ENCODE data around the gene IPMK.
"Not testable (repeated sequence)": the region's sequence is repeated elsewhere in the genome, so short reads cannot be mapped to it uniquely, and the experiment has no call there.

Gene IPMK

DNA sequence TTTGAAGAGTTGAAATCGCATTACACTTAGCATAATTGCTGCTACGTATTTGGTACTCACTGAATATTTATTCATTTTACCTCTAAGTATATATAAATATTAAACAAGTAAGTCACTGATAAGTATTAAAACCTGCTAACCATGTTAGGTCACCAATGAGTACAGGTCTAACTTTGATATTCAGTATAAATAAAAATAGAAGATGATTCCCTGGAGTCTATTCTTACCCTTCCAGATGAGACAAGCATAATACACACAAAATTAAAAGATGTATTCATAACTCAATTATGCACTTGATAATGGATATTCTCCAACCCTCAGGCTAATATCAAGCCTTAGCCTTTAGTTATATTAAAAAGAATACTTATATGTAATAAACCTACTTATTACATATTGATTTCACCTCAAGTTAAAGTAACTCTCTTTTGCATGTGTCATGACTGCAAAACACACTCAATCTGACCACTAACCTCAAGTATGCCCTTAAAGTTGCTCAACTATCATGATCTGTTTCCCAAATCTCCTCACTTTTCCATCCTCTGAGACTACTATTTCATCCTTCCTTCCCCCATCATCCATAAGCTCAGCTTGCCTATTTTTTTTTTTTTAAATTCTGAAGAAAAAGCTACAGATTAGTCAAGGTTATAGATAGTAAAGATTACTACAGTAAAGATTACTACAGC is 46.8 kb downstream of the IPMK start:
- DNase-seq (ENCODE audit: low spot score): no peak

DNA sequence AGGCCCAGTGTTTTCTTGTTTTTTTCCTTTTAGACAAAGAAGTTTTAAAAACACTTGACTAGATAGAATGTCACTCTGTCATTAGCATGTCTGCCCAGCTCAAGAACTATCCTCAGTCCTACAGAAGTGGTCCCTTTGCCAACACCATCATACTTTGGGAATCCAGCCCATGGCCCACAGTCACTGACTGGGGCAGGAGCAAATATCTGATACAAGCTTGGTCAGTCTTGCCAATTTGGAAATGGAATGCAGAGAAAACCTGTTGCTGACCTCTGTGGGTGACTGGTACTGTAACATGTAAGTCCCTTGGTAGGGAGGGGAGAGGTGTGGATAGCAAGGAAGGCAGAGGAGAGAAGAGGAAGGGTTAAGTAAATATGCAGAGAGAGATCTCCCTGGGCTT is 47.8 kb downstream of the IPMK start:
- no peak for DNase-seq (ENCODE audit: low spot score)

DNA sequence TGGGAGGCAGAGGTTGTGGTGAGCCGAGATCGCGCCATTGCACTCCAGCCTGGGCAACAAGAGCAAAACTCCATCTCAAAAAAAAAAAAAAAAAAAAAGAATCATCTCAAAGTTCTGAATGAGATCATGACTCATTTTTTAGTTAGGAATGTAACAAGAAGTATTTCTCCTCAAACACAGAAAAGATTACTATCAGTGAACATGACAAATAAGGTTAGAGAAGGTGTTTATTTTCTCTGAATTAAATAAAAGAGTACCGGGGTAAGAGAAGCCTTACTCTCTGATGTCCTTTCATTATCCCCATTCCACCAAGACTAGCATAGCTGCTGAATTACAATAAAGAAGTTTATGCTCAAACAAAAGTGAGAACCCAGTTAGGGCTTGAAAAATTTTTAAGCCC is 50.1 kb downstream of the IPMK start:
- DNase-seq (ENCODE audit: low spot score): no peak

DNA sequence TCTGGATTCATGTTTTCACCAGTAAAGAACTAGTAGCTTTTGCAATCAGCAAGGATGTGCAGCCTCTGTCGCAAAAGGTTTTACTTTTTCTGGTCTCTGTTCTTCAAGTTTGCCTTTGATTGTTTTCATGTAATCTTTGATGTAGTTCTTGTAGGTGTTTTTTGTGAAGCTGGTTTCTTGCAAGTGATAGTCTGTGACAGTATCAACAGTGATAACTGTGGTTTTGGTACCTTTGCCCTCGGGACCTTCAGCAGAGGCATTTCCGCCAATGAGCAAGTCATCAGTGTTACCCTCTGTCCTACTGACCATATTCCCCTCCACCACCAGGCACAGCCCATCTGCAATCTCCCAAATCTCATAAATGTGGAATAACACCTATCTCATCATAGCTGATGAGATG is 55.1 kb downstream of the IPMK start:
- DNase-seq (ENCODE audit: low spot score): no peak

DNA sequence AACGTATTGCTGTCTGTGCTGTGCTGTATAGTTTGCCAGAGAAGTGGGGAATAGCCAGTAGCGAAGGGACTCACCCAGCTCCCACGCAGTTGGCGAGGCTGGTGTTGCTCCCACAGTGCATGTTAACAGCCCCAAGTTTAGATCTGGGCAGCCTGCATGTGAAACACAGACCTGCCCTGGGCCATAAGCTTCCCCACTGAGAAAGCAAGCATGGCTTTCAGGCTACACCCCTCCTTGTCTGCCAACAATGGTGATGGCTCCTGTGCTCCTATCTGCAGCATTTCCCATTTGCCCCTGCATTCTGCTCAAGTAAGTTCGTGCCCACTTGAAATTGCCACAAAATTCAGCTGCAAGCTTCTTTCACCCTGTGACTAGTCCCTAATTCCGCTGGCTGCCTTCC is 57.5 kb downstream of the IPMK start:
- no peak for DNase-seq (ENCODE audit: low spot score)

DNA sequence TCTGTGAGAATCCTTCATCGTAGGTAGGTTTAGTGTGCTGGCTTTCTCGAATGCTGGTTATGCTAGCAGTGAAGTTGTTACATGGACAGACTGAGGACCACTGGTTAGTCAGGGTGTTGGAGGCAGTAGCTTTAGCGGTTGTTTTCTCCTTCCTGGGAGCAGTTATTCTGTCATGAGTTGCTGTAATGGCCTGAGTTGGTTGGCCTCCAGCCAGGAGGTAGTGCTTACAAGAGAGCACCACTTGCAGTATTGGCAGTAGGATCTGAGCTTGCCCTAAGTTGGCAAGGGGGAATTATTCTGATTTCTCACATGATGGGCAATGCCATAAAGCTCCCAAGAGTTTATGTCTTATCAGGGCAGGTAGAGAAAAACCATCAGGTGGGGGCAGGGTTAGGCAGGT is 58.0 kb downstream of the IPMK start:
- DNase-seq (ENCODE audit: low spot score): no peak

DNA sequence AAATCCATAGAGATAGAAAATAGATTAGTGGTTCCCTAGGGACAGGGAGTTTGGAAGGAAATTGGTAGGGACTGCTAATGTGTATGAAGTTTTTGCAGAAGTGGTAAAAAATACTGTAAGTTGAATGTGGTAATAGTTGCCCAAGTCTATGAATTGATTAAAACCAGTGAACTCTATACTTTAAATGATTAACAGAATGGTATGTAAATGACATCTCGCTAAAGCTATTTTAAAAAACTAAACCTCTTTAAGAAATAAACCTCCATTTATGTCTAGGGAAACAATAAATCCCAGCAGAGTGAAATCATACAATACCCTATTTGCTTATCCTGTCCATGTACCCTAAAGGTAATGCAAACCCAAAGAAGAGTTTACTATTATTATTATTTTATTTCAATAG is 61.4 kb downstream of the IPMK start:
- DNase-seq (ENCODE audit: low spot score): no peak

DNA sequence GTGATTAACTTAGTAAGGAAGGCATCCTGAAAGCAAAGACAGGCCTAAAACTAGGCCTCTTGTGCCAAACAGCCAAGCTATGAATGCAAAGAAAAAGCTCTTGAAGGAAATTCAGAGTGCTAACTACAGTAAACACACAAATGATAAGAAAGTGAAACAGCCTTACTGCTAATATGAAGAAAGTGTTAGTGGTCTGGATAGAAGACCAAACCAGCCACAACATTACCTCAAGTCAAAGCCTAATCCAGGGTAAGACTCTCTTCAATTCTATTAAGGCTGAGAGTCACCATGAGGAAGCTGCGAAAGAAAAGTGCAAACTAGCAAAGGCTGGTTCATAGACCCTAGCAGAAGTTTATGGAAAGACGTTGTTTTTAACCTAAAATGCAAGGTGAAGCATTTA is 66.0 kb downstream of the IPMK start:
- DNase-seq (ENCODE audit: low spot score): no peak

DNA sequence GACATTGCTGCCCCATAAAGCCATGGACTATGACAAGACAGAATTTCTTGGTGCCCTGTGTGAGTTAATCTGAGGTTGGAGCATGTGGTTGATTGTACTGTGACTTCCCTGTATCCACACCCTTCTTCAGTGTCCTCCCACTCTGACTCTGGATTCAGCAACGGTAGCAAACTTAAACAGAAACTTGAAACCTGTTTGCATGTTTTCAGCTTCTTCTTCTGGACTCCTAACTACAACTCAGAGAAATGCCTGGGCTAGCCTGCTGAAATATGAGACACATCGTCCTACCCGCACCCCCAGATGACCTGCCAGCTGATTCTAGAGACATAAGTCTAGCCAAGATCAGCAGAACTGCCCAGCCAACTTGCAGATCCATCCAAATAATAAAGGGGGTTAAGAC is 78.4 kb downstream of the IPMK start:
- DNase-seq (ENCODE audit: low spot score): no peak

DNA sequence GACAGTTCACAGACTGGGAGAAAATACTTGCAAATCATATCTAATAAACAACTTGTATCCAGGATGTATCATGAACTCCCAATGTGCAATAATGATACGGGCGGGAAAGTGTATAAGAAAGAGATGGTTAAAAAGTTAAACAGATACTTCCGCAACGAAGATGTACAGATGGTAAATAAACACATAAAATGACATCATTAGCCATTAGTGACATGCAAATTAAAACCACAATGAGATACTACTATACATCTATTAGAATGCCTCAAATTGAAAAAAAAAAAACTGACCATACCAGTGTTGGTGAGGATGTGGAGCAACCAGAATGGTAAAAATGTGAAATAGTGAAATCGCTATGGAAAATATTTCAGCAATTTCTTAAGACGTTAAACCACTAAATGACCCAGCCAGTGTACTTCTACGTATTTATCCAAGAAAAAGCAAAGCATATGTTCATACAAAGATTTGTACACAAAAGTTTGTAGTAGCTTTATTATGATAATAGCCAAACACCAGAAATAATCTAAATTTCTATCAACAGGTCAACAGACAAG is 83.5 kb downstream of the IPMK start:
- DNase-seq (ENCODE audit: low spot score): no peak

DNA sequence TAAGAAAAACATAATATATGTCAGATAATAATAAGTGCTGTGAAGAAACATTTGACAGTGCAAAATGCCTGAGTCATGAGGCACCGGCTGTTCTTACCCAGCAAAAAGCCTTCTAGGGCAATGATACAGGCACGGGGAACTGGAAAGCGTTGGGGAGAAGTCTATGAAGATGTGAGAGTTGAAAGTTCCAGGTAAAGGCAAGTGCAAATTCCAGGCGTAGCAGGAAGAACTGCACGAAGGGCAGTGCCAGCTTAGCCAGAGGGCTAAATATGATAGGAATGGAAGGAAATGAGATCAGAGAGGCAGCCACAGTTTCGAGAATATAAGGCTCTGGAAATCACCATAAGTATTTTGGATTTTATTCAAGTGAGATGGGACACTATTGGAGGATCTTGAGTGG is 87.0 kb downstream of the IPMK start:
- no peak for DNase-seq (ENCODE audit: low spot score)

DNA sequence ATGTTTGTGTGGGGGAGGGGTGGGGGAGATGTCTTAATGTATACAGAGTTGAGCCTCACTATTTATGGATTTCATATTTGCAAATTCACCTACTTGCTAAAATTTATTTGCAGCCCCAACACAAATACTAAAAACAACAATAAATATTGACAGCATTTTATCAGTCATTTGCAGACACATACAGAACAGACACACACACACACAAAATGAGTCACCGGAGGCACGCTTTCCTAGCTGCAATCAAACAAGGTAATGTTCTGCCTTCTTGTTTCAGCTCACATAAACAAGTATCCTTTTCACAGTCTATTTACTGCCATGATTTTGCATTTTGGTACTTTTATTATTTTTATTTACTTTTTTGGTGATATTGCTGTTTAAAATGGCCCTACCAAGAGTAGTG is 88.5 kb downstream of the IPMK start:
- DNase-seq (ENCODE audit: low spot score): no peak

DNA sequence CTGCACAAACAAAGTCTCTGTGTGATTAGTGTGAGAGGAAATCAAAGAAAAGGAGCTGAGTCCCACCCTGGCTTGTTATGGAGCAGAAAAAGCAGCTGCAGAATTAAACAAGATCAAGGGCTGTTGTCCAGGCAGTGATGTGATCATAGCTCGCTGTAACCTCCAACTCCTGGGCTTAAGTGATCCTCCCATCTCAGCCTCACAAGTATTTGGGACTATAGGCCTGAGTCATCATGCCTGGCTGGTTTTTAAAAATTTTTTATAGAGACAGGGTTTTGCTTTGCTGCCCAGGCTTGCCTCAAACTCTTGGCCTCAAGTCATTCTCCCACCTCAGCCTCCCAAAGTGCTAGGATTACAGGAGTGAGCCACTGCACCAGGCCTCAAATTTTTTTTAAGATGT is 88.9 kb downstream of the IPMK start:
- DNase-seq (ENCODE audit: low spot score): no peak

DNA sequence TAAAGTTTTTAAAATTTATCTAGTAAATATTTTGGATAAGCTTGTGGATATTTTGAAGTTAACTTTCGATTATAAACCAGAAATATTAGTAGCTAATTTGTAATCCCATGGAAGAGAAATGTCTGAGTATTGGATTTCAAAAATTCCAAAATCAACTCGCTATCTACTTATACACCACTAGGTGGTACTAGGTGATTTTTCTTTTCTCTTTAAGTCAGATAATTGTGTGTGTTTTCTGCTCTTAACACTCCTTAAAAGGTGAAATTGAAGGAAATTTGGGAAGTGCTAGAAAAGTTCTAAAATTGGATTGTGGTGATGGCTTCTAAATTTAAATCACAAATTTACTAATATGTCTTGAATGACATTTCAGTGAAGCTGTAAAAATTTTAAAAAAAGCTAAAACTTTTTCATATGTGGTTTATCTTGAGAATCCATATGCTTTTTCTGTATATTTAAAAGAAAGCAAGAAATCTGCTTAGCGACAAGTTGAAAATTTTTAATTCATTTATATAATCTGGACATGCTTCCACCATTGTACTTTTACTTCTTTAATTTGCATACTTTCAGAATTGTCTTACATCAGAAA is 90.2 kb downstream of the IPMK start:
- peak; percentile 37 for DNase-seq (ENCODE audit: low spot score)

DNA sequence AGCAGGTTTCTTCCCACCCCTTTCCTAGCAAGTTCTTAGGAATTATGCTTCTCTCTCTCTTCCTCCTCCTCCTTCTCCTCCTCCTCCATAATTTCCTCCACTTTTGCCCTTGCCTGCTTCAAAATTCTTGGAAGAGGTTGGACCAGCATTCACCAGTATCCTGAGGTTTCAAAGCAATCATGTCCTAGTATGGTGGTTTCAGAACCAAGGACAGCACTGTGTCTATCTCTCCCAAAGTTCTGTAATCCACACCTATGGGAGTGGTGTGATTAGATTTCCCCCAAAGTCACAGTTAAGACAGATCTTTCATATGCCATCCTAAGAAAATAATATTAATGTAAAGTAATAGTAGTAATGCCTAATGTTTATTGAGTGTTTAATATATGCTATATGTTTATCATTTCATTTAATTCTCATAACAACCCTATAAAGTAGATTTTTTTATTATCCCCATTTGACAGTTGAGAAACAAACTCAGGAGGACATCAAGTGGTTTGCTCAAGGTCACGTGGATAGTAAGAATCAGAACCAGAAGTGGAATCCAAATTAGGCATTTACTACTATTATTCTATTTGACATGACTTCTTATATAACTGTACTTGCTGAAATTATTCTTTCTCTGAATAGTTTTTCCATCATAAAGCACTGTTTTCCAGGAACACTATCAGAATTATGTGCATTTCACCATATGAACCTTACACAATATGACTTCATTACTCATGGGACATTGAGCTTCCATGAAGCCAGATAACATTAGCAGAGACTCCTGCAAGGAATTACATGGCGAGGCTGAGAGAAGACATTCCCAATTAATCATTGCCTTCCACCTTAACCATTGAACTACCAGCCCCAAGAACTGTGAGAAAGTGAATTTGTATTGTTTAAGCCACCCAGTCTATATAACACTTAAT is 91.4 kb downstream of the IPMK start:
- DNase-seq (ENCODE audit: low spot score): peak; percentile 12

DNA sequence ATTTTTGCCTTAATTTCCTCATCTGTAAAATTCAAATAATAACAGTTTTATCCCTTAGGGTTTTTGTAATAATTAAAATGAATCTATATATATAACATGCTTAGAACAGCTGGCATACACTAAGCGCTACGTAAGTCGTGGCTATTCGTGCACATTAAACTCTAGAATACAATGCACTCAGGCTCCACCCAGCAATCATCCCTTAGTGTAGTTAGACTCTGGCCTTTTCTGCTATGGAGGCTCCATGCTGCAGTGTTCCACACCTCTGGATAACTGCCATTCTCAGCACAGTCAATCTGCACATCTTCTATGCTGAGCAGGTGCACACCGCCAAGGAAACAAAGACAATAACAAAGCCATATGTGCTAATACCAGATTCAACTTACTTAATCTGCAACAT is 92.9 kb downstream of the IPMK start:
- no peak for DNase-seq (ENCODE audit: low spot score)

DNA sequence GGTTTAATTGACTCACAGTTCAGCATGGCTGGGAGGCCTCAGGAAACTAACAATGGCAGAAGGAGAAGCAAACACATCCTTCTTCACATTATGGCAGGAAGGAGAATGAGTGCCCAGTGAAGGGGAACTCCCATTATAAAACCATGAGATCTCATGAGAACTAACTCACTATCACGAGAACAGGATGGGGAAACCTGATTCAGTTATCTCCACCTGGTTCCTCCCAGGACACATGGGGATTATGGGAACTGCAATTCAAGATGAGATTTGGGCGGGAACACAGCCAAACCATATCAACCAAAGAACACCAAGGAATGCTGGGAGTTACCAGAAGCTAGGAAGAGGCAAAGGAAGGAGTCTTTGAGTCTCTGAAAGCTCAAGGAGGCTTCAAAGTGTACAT is 94.3 kb downstream of the IPMK start:
- no peak for DNase-seq (ENCODE audit: low spot score)

DNA sequence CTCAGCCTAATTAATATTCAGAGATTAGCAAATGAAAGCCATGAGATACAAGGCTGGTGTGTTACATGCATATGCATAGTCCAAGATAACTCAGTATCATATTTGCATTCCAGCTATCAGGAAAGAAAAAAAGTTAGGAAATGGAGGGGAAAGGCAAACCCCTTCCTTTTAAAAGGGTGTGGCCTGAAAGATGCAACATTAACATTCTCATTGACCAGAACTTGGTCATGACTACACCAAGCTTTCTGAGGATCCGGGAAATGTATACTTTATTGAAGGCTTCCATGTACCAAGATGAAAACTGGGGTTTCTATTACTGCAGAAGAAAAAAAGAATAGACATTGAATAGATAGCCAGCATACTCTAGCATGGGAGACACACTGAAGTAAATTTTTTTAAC is 96.5 kb downstream of the IPMK start:
- no peak for DNase-seq (ENCODE audit: low spot score)

DNA sequence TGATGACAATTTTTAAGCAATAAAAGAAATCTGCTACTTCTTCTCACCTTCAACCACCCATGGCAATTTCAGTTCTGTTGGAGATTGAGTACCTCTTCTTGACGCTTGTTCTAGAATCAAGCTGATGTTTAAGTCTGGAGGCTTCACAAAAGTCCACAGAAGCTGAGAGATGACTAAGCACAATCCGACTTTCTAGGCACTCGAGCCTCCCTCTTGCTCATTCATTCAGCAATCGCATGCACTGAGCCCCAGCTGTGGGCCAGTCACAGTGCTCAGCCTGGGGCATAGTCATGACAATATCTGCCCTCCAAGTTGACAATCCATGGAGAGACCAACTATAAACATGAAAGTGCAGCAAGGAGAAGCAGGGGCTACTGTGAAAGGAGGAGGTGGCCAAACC is 103.2 kb downstream of the IPMK start:
- no peak for DNase-seq (ENCODE audit: low spot score)

DNA sequence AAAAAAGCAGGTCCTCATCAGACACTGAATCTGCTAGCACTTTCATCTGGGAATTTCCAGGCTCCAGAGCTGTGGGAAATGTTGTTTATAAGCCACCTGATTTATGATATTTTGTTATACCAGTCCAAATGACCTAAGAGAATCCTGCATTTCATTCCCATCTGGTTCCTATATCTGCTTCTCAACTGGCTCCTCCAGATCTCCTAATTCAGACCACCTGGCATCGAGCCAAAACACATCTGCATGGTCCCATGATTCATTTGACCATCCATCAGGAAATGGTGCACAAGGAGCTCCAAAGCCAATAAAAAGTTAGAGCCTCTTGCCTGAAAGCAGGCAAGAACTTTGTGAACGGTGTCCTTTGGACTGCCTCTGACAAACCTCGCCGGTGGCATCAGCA is 108.9 kb downstream of the IPMK start:
- DNase-seq (ENCODE audit: low spot score): no peak

DNA sequence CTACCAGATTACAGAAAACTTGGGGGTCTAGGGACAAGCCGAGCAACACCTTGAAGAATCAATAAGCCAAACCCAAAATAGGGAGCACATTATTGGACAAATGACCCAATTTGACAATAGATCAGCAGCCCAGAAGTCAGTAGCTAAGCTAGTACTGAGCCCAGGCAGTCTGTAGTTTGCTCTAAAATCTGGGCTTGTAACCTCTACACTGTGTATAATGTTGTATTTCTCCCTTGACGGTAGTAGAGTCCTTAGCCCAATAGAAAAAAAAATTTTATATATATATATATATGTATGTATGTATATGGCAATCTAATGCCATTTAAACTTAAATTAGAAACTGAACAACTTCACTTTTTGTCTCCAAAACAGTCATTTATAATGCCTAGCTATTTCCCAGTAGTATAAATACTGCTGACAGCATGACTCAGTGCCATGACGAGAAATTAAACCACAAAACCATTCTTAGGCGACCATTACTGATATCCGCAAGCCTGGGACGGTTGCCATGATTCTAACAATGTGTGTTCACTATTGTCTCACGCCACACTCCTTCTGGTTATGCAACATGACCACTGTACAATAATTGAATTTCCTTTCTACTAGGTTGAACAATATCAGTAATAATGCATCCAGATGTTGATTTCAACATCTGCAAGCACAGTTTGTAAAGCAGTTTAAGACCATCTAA is 110.5 kb downstream of the IPMK start:
- DNase-seq (ENCODE audit: low spot score): no peak

DNA sequence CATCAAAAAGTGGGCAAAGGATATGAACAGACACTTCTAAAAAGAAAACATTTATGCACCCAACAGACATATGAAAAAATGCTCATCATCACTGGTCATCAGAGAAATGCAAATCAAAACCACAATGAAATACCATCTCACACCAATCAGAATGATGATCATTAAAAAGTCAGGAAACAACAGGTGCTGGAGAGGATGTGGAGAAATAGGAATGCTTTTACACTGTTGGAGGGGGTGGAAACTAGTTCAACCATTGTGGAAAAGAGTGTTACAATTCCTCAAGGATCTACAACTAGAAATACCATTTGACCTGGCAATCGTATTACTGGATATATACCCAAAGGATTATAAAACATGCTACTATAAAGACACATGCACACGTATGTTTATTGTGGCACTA is 111.8 kb downstream of the IPMK start:
- DNase-seq (ENCODE audit: low spot score): not testable (repeated sequence)

Measured in NAMALWA (cell line).